Adrenal gland (tissue), 5 donors: Measurements from ENCODE around the gene ARID3C.

Experiments
- POLR2A ChIP-seq, 2 donors: fragments of 450-650 bp; IDR thresholded peaks; one replicate each; pipeline ENCODE4 v1.6.1; 2017; ENCODE audit warnings: antibody characterized with exemption in 2 of 2, mild to moderate bottlenecking in 2 of 2, moderate library complexity in 1 of 2
- TF ChIP-seq, protein P1 (sequence below), 6 experiments: fragments of 450-650 bp in 4 of 6; fragments of 200-600 bp in 2 of 6; sonication (generic) in 1 of 6; IDR thresholded peaks; 1 replicate in 5 of 6; 2 replicates in 1 of 6; pipeline versions ENCODE4 v1.5.1 to v1.8.0; 2016 to 2021; ENCODE audit warnings: antibody characterized with exemption in 6 of 6, mild to moderate bottlenecking in 2 of 6, moderate library complexity in 1 of 6
- donor health status: DM: no; HTN: no; CAD: no.

GRCh38 chr9:34594177-34594576, 34.7 kb downstream of the ARID3C start:
- TF ChIP-seq, protein P1, sequence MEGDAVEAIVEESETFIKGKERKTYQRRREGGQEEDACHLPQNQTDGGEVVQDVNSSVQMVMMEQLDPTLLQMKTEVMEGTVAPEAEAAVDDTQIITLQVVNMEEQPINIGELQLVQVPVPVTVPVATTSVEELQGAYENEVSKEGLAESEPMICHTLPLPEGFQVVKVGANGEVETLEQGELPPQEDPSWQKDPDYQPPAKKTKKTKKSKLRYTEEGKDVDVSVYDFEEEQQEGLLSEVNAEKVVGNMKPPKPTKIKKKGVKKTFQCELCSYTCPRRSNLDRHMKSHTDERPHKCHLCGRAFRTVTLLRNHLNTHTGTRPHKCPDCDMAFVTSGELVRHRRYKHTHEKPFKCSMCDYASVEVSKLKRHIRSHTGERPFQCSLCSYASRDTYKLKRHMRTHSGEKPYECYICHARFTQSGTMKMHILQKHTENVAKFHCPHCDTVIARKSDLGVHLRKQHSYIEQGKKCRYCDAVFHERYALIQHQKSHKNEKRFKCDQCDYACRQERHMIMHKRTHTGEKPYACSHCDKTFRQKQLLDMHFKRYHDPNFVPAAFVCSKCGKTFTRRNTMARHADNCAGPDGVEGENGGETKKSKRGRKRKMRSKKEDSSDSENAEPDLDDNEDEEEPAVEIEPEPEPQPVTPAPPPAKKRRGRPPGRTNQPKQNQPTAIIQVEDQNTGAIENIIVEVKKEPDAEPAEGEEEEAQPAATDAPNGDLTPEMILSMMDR (IDR thresholded peaks at IDR 0.05): no peak
- TF ChIP-seq POLR2A (IDR thresholded peaks at IDR 0.05): no peak
